ENCODE measurements around the gene MPHOSPH9.

The MPHOSPH9 gene, protein sequence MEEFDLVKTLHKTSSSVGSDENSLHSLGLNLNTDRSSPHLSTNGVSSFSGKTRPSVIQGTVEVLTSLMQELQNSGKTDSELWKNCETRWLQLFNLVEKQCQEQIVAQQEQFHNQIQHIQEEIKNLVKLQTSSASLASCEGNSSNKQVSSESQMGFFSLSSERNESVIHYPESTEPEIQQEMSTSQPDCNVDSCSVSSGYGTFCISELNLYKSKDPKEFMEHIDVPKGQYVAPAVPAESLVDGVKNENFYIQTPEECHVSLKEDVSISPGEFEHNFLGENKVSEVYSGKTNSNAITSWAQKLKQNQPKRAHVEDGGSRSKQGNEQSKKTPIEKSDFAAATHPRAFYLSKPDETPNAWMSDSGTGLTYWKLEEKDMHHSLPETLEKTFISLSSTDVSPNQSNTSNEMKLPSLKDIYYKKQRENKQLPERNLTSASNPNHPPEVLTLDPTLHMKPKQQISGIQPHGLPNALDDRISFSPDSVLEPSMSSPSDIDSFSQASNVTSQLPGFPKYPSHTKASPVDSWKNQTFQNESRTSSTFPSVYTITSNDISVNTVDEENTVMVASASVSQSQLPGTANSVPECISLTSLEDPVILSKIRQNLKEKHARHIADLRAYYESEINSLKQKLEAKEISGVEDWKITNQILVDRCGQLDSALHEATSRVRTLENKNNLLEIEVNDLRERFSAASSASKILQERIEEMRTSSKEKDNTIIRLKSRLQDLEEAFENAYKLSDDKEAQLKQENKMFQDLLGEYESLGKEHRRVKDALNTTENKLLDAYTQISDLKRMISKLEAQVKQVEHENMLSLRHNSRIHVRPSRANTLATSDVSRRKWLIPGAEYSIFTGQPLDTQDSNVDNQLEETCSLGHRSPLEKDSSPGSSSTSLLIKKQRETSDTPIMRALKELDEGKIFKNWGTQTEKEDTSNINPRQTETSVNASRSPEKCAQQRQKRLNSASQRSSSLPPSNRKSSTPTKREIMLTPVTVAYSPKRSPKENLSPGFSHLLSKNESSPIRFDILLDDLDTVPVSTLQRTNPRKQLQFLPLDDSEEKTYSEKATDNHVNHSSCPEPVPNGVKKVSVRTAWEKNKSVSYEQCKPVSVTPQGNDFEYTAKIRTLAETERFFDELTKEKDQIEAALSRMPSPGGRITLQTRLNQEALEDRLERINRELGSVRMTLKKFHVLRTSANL

DNA sequence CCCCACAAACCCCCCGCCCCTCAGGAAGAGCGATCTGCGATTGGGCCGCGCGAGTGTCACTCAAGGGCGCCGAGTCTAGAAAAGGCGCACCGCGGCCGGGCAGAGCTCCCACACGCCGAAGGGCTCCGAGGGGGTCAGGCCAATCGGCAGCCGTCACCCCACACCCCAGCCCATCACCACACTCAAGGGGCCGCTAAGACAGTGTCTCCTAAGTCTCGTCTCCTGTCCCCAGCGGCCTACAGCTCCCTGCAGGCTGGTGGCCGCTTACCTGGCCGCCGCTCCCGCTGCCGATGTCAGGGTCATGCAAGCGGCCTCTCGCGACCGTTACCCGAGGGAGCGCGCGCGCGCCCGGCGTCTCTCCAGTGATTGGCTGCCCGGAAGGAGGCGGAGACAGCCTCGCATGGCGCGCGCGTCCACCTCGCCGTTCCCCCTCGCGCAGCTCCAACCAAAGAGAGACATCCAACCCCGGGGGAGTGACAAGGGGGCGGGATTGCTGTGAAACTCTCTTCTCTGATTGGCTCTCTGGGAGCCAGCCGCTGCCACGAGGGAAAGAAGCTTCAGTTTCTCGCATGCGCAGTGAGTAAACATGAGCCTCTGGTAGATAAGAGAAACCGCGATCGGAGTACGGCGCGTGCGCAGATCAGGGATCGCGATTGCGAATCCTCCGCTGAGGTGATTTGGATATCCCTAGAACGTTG is at the start of gene MPHOSPH9, which contains the start of gene MTRFR:
TSS of gene MPHOSPH9 (minus strand) at position 335 of the 698 bp plus-strand sequence. CDS start 2,777 bp downstream, outside the sequence.
TSS of gene MTRFR (plus strand) at position 630 of the 698 bp plus-strand sequence. CDS start 20,239 bp downstream, outside the sequence.
- DNase-seq (ENCODE audit: low read depth): peak; percentile 98

DNA sequence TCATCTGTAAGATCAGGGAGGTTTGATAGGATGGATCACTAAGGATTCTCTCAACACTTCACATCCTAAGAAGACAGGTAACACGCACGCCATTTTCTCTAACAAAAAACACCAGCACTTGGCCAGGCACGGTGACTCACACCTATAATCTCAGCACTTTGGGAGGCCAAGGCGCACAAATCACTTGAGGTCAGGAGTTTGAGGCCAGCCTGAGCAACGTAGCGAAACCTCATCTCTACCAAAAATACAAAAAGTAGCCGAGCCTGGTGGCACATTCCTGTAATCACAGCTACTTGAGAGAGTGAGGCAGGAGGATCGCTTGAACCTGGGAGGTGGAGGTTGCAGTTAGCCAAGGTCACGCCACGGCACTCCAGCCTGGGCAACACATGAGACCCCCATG is 49.2 kb upstream of the MPHOSPH9 start:
- no peak for DNase-seq (ENCODE audit: low read depth)

DNA sequence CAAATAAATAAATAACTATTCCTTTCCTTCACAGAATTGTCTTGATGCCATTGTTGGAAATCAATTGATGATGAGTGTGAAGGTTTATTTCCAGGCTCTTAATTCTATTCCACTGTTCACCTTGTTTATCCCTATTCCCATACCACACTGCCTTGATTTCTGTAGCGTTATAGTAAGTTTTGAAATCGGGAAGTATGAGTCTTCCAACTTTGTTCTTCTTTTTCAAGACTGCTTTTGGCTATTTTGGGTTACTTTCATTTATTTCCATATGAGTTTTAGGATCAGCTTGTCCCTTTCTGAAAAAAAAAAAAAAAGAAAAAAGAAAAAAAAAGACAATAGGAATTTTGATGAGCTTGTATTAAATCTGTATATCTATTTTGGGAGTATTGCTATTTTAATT is 48.0 kb upstream of the MPHOSPH9 start:
- DNase-seq (ENCODE audit: low read depth): no peak

DNA sequence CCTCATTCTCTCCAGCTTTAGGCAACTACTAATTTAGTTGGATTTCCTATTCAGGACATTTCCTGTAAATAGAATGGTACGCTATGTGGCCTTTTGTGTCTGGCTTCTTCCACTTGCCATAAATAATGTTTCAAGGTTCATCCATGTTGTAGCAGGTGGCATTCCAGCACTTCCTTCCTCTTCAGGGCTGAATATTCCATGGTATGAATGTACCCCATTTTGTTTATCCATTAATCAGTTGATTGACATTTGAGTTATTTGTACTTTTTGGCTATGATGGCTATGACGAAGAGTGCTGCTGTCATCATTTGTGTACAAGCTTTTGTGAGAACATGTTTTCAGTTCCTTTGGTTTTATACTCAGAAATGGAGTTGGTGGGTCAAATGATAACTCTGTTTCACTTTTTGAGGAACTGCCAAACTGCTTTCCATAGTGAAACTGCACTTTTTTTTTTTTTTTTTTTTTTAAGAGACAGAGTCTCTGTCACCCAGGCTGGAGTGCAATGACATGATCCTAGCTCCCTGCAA is 45.2 kb upstream of the MPHOSPH9 start:
- DNase-seq (ENCODE audit: low read depth): no peak

DNA sequence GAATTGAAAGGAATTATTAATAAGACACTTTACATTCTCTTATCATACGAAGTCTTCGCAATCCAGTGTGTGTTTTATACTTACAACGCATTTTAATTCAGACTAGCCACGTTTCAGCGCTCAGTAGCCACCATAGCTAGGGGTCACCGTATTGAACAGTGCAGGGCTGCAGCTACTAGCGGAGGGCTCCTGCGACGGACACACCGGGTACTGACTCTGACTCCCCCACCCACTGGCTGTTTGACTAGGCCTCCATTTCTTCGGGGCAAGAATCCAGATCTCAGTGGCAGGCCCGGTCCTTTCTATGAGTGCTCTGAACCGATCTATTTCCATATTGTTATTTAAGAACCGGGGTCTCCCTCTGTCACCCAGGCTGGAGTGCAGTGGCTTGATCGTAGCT is 40.2 kb upstream of the MPHOSPH9 start:
- DNase-seq (ENCODE audit: low read depth): no peak

DNA sequence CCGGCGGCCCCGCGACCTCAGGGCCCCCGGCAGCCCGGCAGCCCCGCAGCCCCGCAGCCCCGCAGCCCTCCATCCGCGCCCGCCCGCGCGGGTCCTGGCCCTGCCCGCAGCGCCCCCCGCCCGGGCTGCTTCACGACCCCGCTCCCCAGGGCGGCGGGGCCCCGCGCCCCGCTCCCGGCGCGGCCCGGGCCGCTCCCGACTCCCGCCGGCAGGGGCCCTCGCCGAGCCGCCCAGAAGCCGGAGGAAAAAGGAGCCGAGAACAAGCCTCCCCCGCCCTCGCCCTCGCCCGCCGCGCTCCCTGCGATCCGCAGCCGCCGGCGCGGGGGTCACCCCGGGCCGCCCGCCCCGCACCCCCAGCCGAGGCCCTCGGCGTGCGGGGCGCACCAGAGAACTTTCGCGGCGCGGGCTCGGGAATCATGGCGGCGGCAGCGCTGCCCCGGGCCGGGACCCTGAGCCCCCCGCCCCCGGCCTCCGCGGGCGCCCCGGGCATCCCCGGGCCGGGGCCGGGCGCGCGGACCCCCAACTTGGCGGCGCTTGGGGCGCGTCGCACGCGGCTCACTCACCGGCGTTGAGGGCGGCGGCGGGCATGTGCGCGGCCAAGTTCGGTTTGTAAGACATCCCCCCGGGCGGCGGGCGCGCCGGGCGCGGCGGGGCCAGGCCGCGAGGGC is 38.2 kb upstream of the MPHOSPH9 start:
- no peak for DNase-seq (ENCODE audit: low read depth)

DNA sequence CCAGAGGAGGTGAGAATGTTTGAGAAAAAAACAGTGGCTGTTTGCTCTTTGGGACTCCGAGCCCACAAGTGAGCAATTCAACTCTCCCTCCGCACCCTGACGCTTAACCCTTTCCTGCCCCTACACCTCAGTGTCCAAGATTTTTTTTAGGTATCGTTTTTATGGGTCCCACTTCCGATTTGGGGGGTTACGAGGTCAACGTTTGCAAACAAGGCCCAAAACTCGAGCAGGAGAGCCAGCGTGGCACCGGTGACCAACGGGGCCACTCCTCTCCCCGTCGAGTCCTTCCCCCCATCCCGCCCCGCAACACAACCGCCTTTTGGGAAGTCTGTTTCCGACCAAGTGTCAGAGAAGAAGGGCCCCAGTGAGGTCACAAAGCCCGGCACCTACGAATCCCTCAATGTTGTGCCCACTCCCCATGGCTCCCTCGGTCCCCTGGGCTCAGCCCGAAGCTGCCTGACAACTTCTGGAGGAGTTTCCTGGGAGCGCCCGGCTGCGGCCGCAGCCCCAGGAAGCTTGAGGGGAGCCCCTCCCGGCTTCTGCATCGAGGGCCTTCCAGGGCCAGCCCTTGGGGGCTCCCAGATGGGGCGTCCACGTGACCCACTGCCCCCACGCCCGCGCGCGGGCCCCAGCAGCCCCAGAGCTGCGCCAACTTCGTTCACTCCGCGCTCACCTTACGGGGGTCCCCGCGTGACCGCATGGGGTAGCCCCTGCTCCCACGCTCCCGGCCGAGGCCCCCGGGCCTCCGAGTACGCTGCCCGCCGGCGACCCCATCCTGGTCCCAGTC is 37.5 kb upstream of the MPHOSPH9 start:
- no peak for DNase-seq (ENCODE audit: low read depth)

DNA sequence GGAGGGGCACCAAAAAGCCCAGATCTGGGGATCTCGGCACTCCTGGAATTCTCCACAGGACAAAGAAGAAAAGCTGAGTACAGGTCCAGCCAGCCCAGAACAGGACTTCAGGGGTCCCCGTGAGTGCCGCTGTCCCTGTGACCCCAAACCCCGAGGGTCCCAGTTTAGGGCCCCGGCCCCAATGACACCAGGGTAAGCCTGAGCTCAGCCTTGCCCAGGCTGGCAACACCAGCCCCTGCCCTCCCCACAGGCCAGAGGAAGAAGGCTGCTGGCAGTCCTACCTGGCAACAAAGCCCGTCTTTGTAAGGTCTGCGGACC is 36.9 kb upstream of the MPHOSPH9 start:
- no peak for DNase-seq (ENCODE audit: low read depth)

DNA sequence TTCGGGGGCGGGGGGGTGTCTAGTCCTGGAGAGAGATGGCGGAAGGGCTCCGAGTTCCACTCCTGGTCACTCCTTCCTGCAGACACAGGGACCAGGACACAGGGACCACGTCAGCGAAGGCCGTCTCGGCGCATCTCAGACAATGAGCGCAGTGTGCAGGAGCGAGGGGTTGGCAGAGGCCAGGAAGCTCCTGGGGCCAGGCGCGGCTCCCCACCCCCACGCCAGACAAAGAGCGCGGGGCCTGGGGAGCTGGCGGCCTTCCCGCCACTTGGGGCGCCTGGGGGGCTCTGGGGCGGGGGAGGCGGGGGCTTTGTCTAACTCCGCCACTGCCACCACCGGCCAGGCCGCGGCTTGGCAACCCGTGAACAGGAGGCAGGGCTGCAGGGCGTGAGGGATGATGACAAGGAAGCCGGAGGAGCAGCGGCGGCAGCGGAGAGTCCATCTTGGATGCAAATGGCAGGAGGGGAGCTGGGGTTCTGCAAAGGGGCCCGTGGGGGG is 36.5 kb upstream of the MPHOSPH9 start:
- DNase-seq (ENCODE audit: low read depth): no peak

DNA sequence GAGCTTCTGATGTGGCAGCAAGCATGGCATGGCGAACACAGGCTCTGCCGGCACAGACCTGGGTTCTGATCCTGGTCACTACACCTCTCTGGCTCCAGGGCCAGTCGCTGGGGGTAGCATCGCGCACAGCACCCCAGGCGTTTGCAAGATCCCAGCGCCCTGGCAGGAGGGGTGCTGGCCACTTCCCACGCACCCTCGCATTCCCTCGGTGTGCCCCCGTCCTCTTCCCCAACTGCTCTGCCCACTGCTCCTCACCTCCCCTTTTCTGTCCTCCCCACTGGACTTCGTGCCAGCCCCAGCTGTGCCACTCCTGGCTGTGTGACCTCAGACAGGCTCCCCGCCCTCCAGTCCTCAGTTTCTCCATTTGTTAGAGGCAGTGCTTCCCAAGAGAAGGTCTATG is 35.9 kb upstream of the MPHOSPH9 start:
- DNase-seq (ENCODE audit: low read depth): no peak

DNA sequence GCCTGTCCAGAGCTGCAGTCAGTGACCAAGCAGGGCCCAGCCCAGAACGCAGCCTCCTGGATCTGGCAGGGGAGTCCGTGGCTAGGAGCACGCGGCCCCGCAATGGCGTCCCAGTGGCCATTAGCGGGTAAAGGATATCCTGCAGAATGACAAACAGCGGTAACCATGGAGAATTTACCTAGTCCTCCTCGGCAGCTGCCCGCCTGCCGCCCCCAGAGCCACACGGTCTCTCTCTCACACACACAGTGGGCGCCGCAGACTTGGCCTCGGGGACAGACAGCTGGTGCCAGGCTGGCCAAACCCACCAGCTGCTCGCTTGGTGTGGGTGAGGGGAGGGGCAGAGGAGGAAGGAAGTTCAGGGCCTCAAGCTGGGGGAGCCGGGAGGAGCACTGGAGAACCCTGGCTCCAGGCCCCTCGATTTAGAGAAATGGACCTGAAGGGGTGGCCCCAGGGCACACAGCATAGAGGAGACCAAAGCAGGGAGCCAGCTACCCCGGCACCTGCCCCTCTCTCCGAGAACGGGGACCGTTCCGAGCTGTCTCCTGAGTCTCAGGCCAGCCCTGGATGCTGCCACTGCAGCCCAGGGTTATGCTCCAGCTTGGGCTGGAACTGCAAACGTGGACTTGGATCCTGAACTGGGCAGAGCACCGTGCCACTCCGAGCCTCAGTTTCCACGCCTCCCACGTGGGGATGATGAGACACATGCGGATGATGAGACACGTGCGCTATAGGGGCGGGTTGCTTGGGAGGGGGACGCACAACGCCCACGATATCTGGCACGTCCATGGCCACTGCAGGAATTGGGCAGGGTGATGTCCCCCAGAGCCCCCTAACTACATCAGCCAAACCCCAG is 35.3 kb upstream of the MPHOSPH9 start:
- DNase-seq (ENCODE audit: low read depth): no peak

DNA sequence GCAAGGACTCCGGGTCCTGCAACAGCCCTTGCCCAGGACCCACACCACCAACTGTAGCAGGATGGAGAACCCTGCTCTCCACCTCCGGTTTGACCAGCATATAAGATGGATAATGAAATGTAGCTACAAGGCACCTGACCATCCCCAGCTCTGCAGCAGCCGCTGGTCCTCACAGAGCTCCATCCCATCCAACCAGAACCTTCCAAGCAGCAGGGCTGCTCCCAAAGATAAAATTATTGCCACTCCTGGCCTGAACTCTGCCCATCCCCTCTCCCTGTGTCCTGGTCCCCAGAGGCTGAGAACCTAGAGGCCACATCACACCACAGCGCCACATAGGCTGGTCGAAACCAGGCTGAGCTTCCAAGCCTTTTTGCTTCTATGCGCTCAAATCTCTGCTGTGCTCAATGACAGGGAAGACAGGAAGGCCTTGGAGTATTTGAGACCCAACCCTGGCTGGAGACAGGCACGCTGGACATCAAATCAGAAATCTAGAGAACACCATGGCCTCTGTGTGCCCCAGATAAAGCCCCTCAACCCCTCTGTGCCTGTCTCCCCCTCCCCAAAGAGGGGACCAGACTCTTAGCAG is 34.5 kb upstream of the MPHOSPH9 start:
- DNase-seq (ENCODE audit: low read depth): no peak

DNA sequence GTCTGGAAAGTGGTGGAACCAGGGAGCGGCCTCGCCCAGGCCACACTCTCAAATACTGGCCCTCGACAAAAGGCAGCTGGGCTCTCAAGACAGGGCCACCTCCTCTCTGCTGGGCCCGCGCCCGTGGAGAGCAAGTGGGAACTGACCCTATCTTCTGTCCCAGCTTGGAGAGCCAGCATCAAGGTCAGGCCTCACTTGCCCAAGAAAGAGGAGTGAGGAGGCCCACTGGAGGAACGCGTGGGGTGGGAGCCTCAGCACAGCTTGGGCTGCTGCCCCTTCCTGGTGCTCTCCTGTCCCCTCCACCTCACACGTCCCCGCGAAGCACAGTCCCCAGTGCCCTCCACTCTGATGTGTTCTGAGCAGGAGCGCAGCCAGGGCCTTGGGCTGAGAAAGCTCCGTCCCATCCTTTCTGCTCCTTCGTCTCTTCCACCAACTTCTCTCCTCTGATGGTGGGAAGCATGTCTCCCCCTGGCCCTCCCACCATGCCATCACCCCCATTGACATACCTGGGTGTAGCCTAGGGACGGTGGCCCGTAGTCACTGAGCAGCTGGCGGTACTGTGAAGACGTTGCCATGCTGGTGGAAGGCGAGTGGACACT is 33.8 kb upstream of the MPHOSPH9 start:
- no peak for DNase-seq (ENCODE audit: low read depth)

DNA sequence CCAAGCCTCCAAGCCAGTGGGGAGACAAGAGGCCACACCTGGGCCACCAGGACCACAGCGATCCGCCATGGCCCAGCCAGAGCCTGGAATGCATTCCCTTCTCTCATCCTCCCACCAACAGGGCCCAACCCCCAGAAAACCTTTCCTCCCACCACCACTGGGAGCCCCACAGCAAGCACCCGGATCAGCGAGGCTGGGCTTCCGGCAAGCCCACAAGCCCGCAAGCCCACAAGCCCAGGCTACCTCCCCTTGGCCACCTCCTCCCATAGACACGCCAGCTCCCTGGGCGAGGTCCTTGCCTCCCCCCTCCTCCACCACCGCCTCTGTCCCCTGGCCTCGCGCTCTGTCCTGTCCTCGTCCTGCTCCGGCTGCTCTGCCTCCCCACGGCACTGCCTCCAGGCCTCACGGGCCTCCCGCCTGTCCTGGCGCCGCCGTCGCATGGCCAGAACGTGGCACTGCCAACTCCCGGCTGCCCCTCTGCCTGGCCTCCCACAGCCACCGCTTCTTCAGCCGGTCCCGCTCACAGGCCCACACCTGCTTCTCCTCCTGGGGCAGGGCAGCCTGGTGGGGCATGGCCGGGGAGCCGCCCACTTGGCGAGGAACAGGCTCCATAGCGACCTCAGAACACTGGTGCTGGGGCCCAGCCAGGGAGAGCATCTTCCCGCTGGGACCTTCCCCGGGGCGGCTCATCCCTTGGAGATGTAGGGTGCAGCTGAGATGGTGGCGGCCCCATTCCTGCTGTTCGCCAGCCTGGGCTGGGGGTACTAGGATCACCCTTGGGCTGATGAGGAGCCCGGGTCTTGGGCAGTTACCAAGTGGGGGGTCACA is 33.1 kb upstream of the MPHOSPH9 start:
- no peak for DNase-seq (ENCODE audit: low read depth)

DNA sequence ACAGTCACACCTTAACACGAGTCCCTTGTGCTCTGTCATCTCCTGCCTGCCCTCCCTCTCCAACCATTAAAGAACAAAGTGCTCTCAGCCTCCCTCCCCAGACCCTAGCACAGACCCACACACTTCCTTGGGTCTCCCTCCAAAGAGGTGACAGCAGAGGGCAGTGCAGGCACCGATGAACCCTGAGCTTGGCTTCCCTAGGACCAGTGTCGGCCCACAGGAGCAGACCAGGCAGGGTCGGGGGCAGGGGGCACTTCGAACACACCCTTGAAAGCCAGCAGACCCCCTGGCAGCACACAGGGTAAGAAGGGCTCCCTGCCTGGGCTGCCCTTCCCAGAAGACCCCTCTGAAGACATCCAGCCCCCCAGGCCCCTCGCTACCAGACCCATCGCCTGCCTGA is 31.7 kb upstream of the MPHOSPH9 start:
- DNase-seq (ENCODE audit: low read depth): no peak

DNA sequence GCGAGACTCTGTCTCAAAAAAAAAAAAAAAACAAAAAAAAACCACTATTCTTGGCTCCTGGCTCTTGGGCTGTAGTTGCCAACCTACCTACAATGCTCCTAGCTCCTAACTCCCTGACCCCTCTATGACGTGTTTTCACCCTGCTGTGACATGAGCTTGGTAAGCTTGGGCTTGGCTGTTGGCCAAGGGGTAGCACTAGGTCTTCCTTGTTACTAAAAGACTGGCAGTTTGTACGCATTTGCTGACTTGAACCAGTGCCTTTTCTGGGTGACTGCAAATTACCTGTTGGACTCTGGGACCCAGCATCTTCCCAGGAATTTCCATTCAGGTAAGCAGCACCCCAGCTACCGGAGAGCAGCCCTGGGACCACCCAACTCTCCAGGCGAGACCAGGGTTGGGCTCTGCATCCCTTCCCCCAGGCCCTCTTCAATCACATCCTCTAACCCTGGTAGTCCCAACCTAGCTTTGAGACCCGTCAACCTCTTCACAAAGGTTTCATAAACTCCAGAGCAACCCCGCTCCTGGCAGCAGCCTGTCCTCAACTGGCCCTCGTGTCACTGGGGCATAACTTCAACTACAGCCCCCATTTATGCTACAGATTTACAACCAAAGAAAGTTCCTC is 30.4 kb upstream of the MPHOSPH9 start:
- no peak for DNase-seq (ENCODE audit: low read depth)

DNA sequence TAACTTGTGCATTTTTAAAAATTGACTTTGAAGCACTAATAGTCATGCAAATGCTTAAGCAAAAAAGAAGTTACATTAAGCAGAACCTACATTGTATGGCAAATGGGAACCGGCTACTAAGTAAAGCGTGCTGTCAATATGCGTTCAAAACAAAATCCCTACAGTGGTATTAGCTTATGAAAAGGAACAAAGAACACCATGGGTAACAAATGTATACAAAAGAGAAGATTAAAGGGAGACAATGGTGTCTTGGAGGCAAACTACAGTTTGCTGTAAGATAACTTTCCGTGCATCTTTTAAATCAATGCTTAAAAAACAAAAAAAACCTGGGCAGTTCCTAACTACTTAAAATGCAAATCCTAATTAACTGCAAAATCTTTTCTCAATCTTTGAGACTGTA is 28.3 kb upstream of the MPHOSPH9 start:
- no peak for DNase-seq (ENCODE audit: low read depth)
